IMR-90 (cell line): Measurements from ENCODE around the gene ATP9B. TPM values are rescaled to one million over a fixed set of nuclear protein-coding genes. Genes with fewer than 3 reads are reported as not detected.
"Not testable (repeated sequence)": the region's sequence is repeated elsewhere in the genome, so short reads cannot be mapped to it uniquely, and the experiment has no call there.

Experiments
- ATAC-seq: fragments of 200-7000 bp; cut with Tn5 transposase; 2 replicates; pipeline ENCODE4 v1.9.1; 2020; ENCODE audit warnings: low read depth, mild to moderate bottlenecking, moderate library complexity
- BruUV-seq: library from RNA; stranded (reverse); fragments of 400-500 nt; replicated peaks from 2 replicates; lab custom pipeline; 2021; lab: Mats Ljungman, UMichigan
- CTCF ChIA-PET: fragments of 300-600 bp; formaldehyde crosslinking; extraction: SDS; loops from one replicate; lab custom pipeline; 2021; ENCODE audit warnings: antibody characterized with exemption; lab: Yijun Ruan, JAX
- POLR2A ChIA-PET: fragments of 300-600 bp; sonication (Branson Sonifier 250); formaldehyde crosslinking; loops from one replicate; lab custom pipeline; 2022; ENCODE audit warnings: antibody characterized with exemption; ENCODE audit not compliant: unreplicated experiment; lab: Charles Lee
- DNase-seq: peaks from one replicate; pipeline ENCODE4 v3.0.0; 2013
- H2AFZ ChIP-seq: replicated peaks from 2 replicates; pipeline ENCODE3; 2013; ENCODE audit warnings: low read length, mild to moderate bottlenecking; ENCODE audit not compliant: poor library complexity
- H2AK5ac ChIP-seq: 2 replicates; pipeline ENCODE4 v1.6.1; 2013; ENCODE audit warnings: low read depth, low read length, inconsistent platforms
- H2AK9ac ChIP-seq: replicated peaks from 2 replicates; pipeline ENCODE3; 2013; ENCODE audit warnings: mild to moderate bottlenecking, low read depth, low read length, moderate library complexity; ENCODE audit not compliant: poor library complexity
- H2BK120ac ChIP-seq: 2 replicates; pipeline ENCODE4 v1.6.1; 2013; ENCODE audit warnings: low read depth, low read length, inconsistent platforms
- H2BK15ac ChIP-seq: 3 replicates; pipeline ENCODE4 v1.6.1; 2013; ENCODE audit warnings: low read depth, low read length, inconsistent platforms
- H2BK20ac ChIP-seq: 2 replicates; pipeline ENCODE4 v1.6.1; 2013; ENCODE audit warnings: low read depth, mild to moderate bottlenecking, inconsistent platforms, low read length, moderate library complexity
- H2BK5ac ChIP-seq: 2 replicates; pipeline ENCODE4 v1.6.1; 2013; ENCODE audit warnings: mild to moderate bottlenecking, low read depth, low read length, inconsistent platforms; ENCODE audit not compliant: poor library complexity, severe bottlenecking
- H3K14ac ChIP-seq: replicated peaks from 2 replicates; pipeline ENCODE4 v1.6.1; 2013; ENCODE audit warnings: low read depth, low read length, inconsistent platforms
- H3K18ac ChIP-seq: 2 replicates; pipeline ENCODE4 v1.6.1; 2013; ENCODE audit warnings: low read depth, low read length, control low read depth
- H3K23ac ChIP-seq: 2 replicates; pipeline ENCODE4 v1.6.1; 2013; ENCODE audit warnings: low read depth, low read length, inconsistent platforms
- H3K27ac ChIP-seq: 2 replicates; pipeline ENCODE4 v1.5.1; 2013; ENCODE audit warnings: mild to moderate bottlenecking, control low read depth, low read length; ENCODE audit not compliant: insufficient read depth
- H3K27me3 ChIP-seq: 2 replicates; pipeline ENCODE4 v1.6.1; 2013; ENCODE audit warnings: low read length; ENCODE audit not compliant: control insufficient read depth, insufficient read depth
- H3K36me3 ChIP-seq: 2 replicates; pipeline ENCODE4 v1.6.1; 2013; ENCODE audit warnings: low read length, mixed read lengths; ENCODE audit not compliant: control insufficient read depth, insufficient read depth
- H3K4ac ChIP-seq: 2 replicates; pipeline ENCODE4 v1.6.1; 2013; ENCODE audit warnings: low read depth, low read length, inconsistent platforms
- H3K4me1 ChIP-seq: 2 replicates; pipeline ENCODE4 v1.6.1; 2013; ENCODE audit warnings: low read length, mixed read lengths; ENCODE audit not compliant: control insufficient read depth, insufficient read depth
- H3K4me2 ChIP-seq: 2 replicates; pipeline ENCODE4 v1.6.1; 2013; ENCODE audit warnings: low read depth, mild to moderate bottlenecking, control low read depth, low read length, moderate library complexity
- H3K4me3 ChIP-seq: 2 replicates; pipeline ENCODE4 v1.5.1; 2013; ENCODE audit warnings: low read depth, mild to moderate bottlenecking, control low read depth, low read length, moderate library complexity; ENCODE audit not compliant: insufficient read depth
- H3K56ac ChIP-seq: 2 replicates; pipeline ENCODE4 v1.6.1; 2013; ENCODE audit warnings: low read length, inconsistent platforms; ENCODE audit not compliant: insufficient read depth; ENCODE audit errors: extremely low read depth
- H3K79me1 ChIP-seq, 2 experiments: 2 replicates each; pipeline ENCODE4 v1.6.1; 2013; ENCODE audit warnings: low read length in 2 of 2, inconsistent platforms in 1 of 2, low read depth in 1 of 2
- H3K9ac ChIP-seq: 2 replicates; pipeline ENCODE4 v1.6.1; 2013; ENCODE audit warnings: low read depth, low read length, control low read depth
- H3K9me1 ChIP-seq: 2 replicates; pipeline ENCODE4 v1.6.1; 2013; ENCODE audit warnings: low read length, inconsistent platforms; ENCODE audit not compliant: insufficient read depth
- H3K9me3 ChIP-seq: 2 replicates; pipeline ENCODE4 v1.6.1; 2013; ENCODE audit warnings: low read length; ENCODE audit not compliant: control insufficient read depth, insufficient read depth
- H4K20me1 ChIP-seq: 2 replicates; pipeline ENCODE4 v1.6.1; 2013; ENCODE audit warnings: low read length, inconsistent platforms; ENCODE audit not compliant: insufficient read depth
- H4K5ac ChIP-seq: 2 replicates; pipeline ENCODE4 v1.6.1; 2013; ENCODE audit warnings: mild to moderate bottlenecking, low read depth, low read length, control low read depth
- H4K8ac ChIP-seq, 2 experiments: 2 replicates each; pipeline ENCODE4 v1.6.1; 2013; ENCODE audit warnings: low read depth in 2 of 2, low read length in 2 of 2, control low read depth in 1 of 2, inconsistent platforms in 1 of 2
- H4K91ac ChIP-seq: 2 replicates; pipeline ENCODE4 v1.6.1; 2013; ENCODE audit warnings: low read depth, low read length, inconsistent platforms; ENCODE audit not compliant: insufficient read depth
- WGBS, 2 experiments: methylation state at CpG; one replicate each; pipeline versions ENCODE4 v1.1.5 to v1.1.7; 2013; ENCODE audit warnings: missing lambda C conversion rate in 2 of 2; ENCODE audit not compliant: insufficient read length in 1 of 2; ENCODE audit errors: extremely low coverage in 2 of 2; 5-methylcytosine and 5-hydroxymethylcytosine counted together
- dilution Hi-C: fragments of 300-500 bp; cut with HindIII; formaldehyde crosslinking; loops from one replicate; pipeline ENCODE4 v1.14.3; 2018; ENCODE audit warnings: low sequenced_read_pairs; ENCODE audit not compliant: unreplicated experiment
- in situ Hi-C: fragments of 300-500 bp; cut with MboI; formaldehyde crosslinking; loops from 3 replicates; pipeline ENCODE4 v1.14.3; 2019; ENCODE audit warnings: low sequenced_read_pairs, inconsistent platforms, mixed read lengths
- intact Hi-C: fragments of 100-400 bp; cut with micrococcal nuclease; formaldehyde crosslinking; loops from 2 replicates; pipeline ENCODE4 v1.10.0; 2022
- polyA plus RNA-seq, 3 experiments: library from polyadenylated mRNA; depleted of rRNA; stranded (reverse); fragments of >200 nt; gene quantifications; 2 replicates each; pipeline ENCODE4 v1.2.3, GENCODE V29; 2012; ENCODE audit warnings: low replicate concordance in 1 of 3
- total RNA-seq: library from RNA; depleted of rRNA; stranded (reverse); fragments of >200 nt; gene quantifications from 2 replicates; pipeline ENCODE4 v1.2.3, GENCODE V29; 2012

The ATP9B gene
- total and polyA plus RNA-seq, 2 of the 4 experiments (the other 2 are of a cell fraction): 11.0 to 11.5 TPM

DNA sequence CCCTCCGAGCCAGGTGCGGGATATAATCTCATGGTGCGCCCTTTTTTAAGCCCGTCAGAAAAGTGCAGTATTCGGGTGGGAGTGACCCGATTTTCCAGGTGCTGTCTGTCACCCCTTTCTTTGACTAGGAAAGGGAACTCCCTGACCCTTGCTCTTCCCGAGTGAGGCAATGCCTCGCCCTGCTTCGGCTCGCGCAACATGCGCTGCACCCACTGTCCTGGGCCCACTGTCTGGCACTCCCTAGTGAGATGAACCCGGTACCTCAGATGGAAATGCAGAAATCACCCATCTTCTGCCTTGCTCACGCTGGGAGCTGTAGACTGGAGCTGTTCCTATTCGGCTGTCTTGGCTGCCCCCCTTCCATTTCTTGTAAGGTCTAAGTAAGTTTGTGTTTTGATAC lies 221.2 kb downstream of the ATP9B start:
- H2BK20ac ChIP-seq, H3K9ac ChIP-seq, DNase-seq, H3K79me1 ChIP-seq, H2AK9ac ChIP-seq, H3K4me3 ChIP-seq, H2AK5ac ChIP-seq, H3K27me3 ChIP-seq, H4K5ac ChIP-seq, H3K4ac ChIP-seq, H2BK120ac ChIP-seq, H4K20me1 ChIP-seq, H3K36me3 ChIP-seq, POLR2A ChIA-PET, dilution Hi-C loops, H2BK15ac ChIP-seq, H3K18ac ChIP-seq, H3K56ac ChIP-seq, in situ Hi-C loops, H3K14ac ChIP-seq, H3K4me2 ChIP-seq, H4K8ac ChIP-seq, H3K27ac ChIP-seq, H2BK5ac ChIP-seq, H3K23ac ChIP-seq, ATAC-seq, CTCF ChIA-PET, H3K4me1 ChIP-seq, H3K9me1 ChIP-seq, H2AFZ ChIP-seq, H3K9me3 ChIP-seq, H4K91ac ChIP-seq, BruUV-seq, intact Hi-C loops: not testable (repeated sequence)
- WGBS, 2 experiments: no CpG with 5 or more reads among the region's 15 CpGs
